ENCODE measurements around the gene TIMM44.

TIMM44 gene

GRCh38 chr19:7943444-7944176, at the start of gene TIMM44:
TSS of gene TIMM44 (minus strand) at chr19:7943666. CDS start at chr19:7943651, 15 bp downstream.
- peak; percentile 96 to 99 (median 97) for DNase-seq (ENCODE audit: low read depth in 3 of 3)

- no peak for DNase-seq (ENCODE audit: low read depth in 3 of 3)
These were observed 49.1 kb upstream of the TIMM44 start for GRCh38 chr19:7992575-7992974.

- DNase-seq (ENCODE audit: low read depth in 3 of 3) = no peak
These were observed 45.7 kb upstream of the TIMM44 start for GRCh38 chr19:7989071-7989575.

GRCh38 chr19:7988307-7988706, 44.8 kb upstream of the TIMM44 start:
- DNase-seq (ENCODE audit: low read depth in 3 of 3) = no peak

- DNase-seq (ENCODE audit: low read depth in 3 of 3) = no peak
These were observed 43.8 kb upstream of the TIMM44 start for GRCh38 chr19:7987114-7987768.

- DNase-seq (ENCODE audit: low read depth in 3 of 3) = no peak
These were observed 43.1 kb upstream of the TIMM44 start for GRCh38 chr19:7986321-7987113.

- DNase-seq (ENCODE audit: low read depth in 3 of 3) = no peak
These were observed 42.0 kb upstream of the TIMM44 start for GRCh38 chr19:7985481-7985911.

- DNase-seq (ENCODE audit: low read depth in 3 of 3) = no peak
These were observed 40.8 kb upstream of the TIMM44 start for GRCh38 chr19:7983995-7984837.

- DNase-seq (ENCODE audit: low read depth in 3 of 3) = no peak
These were observed 40.0 kb upstream of the TIMM44 start for GRCh38 chr19:7983286-7983950.

- DNase-seq (ENCODE audit: low read depth in 3 of 3) = no peak
These were observed 39.2 kb upstream of the TIMM44 start for GRCh38 chr19:7982651-7983099.

- DNase-seq (ENCODE audit: low read depth in 3 of 3) = no peak
These were observed 38.6 kb upstream of the TIMM44 start for GRCh38 chr19:7982103-7982502.

GRCh38 chr19:7981661-7982060, 38.2 kb upstream of the TIMM44 start:
- no peak for DNase-seq (ENCODE audit: low read depth in 3 of 3)

GRCh38 chr19:7981199-7981598, 37.7 kb upstream of the TIMM44 start:
- DNase-seq (ENCODE audit: low read depth in 3 of 3) = no peak

GRCh38 chr19:7980635-7981121, 37.2 kb upstream of the TIMM44 start:
- DNase-seq (ENCODE audit: low read depth in 3 of 3) = no peak

- DNase-seq (ENCODE audit: low read depth in 3 of 3) = no peak
These were observed 36.7 kb upstream of the TIMM44 start for GRCh38 chr19:7980168-7980567.

- no peak for DNase-seq (ENCODE audit: low read depth in 3 of 3)
These were observed 36.1 kb upstream of the TIMM44 start for GRCh38 chr19:7979559-7979958.

- no peak for DNase-seq (ENCODE audit: low read depth in 3 of 3)
These were observed 35.5 kb upstream of the TIMM44 start for GRCh38 chr19:7979011-7979410.

- no peak for DNase-seq (ENCODE audit: low read depth in 3 of 3)
These were observed 34.8 kb upstream of the TIMM44 start for GRCh38 chr19:7978179-7978825.

GRCh38 chr19:7977723-7978040, 34.2 kb upstream of the TIMM44 start:
- no peak for DNase-seq (ENCODE audit: low read depth in 3 of 3)

GRCh38 chr19:7977021-7977722, 33.7 kb upstream of the TIMM44 start:
- no peak for DNase-seq (ENCODE audit: low read depth in 3 of 3)

Measured in stimulated activated CD4-positive, alpha-beta T cell treated with anti-CD3 and anti-CD28 coated beads, TNF-alpha, amount 100 ng/mL, for 48 hours (primary cell).